Measurements from ENCODE around the gene NID2.

NID2 gene

GRCh38 chr14:52025310-52025709, 43.5 kb downstream of the NID2 start:
- DNase-seq (ENCODE audit: low read depth in 2 of 2) = no peak

DNA sequence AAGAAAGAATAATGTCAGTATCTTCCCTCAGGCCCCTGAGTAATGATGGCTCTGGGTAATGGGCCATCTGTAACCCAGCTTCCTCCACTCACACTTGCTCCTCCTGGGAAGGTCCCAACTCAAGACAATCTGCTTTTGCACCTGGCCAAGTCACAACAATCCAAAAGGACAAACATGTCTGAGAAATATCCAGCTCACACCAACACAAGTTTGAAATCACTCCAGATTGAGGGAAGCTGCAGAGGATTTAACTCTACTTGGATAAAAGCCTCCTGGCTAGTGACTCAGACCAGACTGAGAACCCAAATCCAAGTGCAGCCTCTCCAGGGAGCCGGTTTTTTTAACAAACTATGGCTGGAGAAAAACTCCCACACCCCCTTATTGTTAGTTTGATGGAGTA, 45.3 kb downstream of the NID2 start:
- DNase-seq (ENCODE audit: low read depth in 2 of 2) = no peak

DNA sequence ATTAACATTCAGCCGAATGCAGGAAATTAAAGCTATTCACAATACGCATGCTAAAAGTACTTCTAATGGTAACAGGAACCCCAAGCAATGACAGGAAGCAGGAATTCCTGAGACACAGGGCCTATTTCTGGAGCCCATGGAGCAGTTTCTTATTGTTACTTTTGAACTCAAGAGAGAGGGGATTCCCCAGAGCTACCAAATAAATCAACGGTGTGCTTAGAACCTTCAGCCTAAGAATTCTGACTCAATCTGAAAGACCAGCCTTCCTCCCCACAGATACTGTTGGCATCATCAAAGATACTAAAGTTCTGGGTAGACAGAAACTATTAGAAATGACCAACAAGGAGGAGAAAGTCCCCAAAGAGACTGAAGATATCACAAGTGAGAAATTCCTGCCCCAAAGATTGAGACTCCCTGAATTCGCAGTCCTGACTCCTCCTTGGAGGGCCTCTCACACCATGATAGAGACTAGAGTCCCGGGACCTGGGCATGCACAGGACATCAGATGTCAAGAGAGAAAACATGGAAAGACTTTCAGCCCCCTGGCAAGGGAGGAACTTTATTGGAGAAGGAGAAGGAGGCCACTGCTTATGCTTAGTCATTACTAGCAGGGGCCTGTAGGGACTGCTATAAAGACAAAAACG, 46.8 kb downstream of the NID2 start:
- no peak for DNase-seq (ENCODE audit: low read depth in 2 of 2)

- DNase-seq (ENCODE audit: low read depth in 2 of 2) = no peak
Measured at GRCh38 chr14:52020866-52021717, 47.8 kb downstream of the NID2 start.

DNA sequence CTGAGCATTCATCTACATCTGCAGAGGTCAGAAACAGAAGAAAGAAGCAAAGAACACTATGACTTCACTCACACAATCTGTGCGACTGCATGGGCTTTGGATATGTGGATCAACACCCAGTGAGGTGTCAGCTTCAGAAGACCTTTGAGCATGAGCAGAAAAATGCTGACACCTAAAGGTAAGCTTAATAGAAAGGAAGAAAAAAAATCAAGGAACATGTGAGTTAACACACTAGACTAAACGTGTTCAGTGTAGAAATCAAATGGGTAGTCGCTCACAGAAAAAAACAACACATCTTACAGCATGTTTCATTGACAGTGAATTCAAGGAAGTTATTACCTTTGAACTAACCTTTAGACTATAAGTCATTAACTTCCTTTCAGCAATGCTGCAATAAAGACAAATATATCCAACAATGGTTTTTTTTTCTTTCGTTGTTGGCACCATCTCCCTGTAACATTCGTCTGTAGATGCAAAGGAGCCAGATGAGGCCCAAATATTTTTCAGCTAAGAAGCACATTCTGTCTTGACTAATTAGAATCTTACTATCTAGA, 48.6 kb downstream of the NID2 start:
- DNase-seq (ENCODE audit: low read depth in 2 of 2) = no peak

DNA sequence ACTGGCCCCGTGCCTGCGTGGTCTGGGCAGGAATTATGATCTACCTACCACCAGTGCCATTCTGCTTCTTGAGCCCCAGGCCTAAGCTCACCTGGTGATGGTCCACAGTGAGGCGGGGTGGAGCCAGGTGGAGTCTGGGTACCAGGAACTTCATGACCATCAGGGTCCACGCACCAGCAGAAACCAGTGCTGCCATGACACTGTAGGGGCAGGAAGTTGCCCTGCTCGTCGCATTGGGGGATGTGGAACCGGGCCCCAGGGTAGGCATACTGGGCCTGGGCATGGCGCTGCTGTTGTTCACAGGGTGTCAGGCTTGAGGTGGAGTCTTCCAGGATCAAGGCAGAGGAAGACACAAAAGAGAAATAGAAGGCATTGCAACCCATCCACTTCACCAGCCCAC, 49.9 kb downstream of the NID2 start:
- DNase-seq (ENCODE audit: low read depth in 2 of 2) = no peak

GRCh38 chr14:52018252-52018651, 50.6 kb downstream of the NID2 start:
- no peak for DNase-seq (ENCODE audit: low read depth in 2 of 2)

DNA sequence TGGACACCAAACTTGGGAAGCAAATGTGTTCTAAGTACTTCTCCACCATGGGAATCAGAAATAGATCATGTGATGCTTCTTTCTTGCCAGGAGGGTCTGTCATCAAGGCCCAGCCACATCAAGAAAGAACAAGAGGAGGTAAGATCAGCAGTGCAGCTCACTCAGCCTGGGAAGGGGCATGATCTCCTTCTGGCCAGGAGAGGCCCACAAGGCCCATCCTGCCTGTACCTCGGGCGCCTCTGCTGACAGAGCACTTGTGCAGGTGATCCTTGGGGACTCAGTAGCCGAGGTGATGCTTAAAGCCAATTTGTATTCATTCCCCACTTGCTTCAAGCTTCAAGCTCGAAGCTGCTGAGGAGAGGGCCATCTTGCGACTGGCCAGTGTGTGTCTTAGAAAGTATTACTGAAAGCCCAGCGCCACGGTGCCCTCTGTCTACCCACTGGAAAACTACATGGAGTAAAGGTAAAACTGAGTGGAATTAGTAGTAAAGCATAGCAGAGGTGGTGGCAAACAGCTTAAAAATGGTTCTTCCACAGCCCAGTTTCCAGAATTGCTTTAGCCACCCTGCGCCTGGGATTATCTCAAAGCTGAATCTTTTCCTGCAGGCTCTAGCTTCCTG, 53.3 kb downstream of the NID2 start:
- no peak for DNase-seq (ENCODE audit: low read depth in 2 of 2)

DNA sequence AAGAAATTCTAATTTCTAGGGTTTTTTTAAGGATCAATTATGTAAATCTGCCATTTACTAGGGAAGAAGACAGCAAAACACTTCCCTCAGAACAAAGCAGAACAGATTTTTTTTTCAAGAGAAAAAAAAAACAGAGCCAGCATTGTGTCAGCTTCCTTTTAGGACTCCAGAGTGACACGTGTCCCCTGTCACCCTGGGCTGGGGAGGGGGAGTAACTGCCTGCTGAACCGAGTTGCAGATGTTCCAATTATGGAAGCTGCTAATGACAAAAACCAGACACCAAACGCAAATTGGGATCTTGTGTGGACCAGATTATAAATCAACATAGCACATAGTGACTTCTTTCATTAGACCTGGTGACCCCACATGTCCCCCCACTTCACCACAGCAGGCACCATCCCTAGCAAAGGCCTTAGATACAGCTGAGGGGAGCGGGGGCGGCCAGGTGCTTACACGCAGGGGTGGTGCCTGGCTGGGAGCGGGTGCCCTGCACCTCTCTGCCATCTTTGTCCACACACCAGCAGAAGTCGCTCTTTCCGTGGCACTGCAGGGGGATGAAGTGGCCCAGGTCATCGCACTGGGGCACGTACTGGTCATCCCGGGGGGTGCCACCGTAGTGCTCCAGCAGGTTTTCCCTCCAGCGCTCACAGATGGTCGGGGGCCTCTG, 54.1 kb downstream of the NID2 start:
- DNase-seq (ENCODE audit: low read depth in 2 of 2) = no peak

- DNase-seq (ENCODE audit: low read depth in 2 of 2) = no peak
Measured at GRCh38 chr14:52013984-52014600, 54.8 kb downstream of the NID2 start.

GRCh38 chr14:52012635-52013034, 56.2 kb downstream of the NID2 start:
- no peak for DNase-seq (ENCODE audit: low read depth in 2 of 2)

DNA sequence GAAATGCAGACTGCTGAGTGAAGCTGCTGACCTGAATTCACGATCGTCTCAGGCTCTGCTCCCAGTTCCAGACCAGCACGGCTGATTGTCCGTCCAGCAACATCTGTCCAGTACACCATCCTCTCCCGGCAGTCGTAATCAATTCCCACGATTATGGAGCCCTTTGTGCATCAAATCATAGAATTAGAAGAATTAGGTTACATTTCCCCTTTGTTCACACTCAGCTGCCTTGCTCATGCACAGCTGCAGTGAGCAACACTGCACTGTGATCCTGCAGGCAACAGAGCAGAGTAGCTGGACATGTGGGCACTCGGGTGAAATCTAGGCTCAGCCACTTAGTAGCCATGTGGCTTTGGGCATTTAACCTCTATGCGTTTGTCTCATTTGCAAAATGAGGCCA, 57.3 kb downstream of the NID2 start:
- DNase-seq (ENCODE audit: low read depth in 2 of 2) = no peak

DNA sequence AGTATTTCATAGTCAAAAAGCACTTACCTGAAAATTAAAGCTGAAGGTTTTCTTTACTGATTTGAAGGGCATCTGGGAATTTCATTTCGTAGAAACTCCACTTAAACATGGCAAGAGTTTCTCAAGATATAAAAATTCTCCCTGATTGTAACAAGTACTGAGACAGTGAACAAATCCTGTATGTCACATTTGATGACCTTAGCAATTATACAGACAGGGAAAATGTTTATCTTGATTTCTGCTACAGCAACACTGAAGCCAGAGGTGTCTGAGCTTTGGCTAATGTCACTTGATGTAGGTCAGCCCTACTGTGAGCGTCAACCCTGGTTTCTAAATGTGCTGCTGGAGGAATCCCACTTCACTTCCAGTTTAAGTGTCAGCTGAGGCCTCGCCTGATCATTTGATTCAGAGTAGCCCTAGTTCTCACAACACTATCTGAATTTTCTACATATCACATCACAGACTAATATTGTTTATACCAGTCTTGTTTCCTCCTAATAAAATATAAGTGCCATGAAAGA, 58.6 kb downstream of the NID2 start:
- no peak for DNase-seq (ENCODE audit: low read depth in 2 of 2)

- DNase-seq (ENCODE audit: low read depth in 2 of 2) = no peak
Measured at GRCh38 chr14:52008136-52008535, 60.7 kb downstream of the NID2 start.

GRCh38 chr14:52007637-52008036, 61.2 kb downstream of the NID2 start:
- DNase-seq (ENCODE audit: low read depth in 2 of 2) = no peak

GRCh38 chr14:52007211-52007610, 61.6 kb downstream of the NID2 start:
- DNase-seq (ENCODE audit: low read depth in 2 of 2) = no peak

DNA sequence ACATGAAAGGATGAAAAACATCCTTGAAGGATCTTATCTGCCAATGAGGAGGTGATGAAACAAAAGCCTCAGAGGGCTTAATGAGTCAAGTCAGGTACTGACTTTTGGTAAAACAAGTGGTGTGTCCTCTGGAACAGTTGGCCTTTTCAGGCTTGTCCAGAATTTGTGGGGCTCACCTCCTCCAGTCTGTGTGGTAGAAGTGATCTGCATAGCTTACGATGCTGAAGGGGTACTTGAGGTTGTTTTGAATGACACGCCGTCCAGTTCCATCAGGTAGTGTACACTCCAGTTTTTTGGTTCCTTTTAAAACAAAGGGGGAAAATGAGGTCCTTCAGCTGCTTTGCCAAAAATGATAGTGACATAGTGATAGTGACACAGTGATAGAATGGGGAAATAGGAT, 62.5 kb downstream of the NID2 start:
- no peak for DNase-seq (ENCODE audit: low read depth in 2 of 2)

DNA sequence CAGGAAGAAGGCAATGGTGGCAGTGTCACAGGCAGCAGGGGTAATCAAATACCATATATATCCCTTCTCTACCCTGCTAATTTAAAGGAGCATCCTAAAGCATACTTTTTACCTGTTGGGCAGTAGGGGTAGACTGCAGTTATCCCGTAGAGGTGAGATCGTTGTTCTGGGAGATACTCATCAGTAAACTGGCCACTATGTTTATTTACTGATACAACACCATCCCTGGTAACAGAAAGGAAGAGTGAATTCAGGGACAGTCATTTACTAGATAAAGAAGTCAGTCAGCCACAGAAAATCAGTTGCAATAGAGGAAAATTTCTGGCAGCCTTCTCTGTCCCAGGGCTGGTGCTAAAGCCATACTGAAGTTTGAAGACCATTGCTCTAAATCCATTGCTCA, 63.2 kb downstream of the NID2 start:
- no peak for DNase-seq (ENCODE audit: low read depth in 2 of 2)

DNA sequence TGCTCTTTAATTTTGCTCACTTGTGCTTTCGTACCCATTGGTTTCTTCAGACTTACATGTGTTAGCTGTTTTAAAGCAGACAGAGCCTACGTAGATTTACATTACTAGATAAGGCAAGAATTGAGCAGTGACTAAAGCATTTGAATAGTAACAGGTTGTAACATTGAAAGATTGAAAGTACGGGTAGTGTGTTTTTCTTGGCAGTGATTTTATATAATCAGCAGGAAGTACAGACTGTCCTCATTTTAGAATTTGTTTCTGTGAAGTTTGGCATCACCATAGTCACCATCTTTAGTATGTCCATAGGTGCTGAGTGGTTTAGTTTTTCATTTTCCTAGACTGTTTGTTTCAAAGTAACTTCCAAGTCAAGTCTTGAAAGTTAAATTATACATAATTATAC, 65.5 kb downstream of the NID2 start:
- DNase-seq (ENCODE audit: low read depth in 2 of 2) = no peak

- no peak for DNase-seq (ENCODE audit: low read depth in 2 of 2)
Measured at GRCh38 chr14:52002542-52002941, 66.3 kb downstream of the NID2 start.

- DNase-seq (ENCODE audit: low read depth in 2 of 2) = no peak
Measured at GRCh38 chr14:52000696-52001095, 68.2 kb downstream of the NID2 start.

Measured in stimulated activated CD8-positive, alpha-beta memory T cell treated with anti-CD3 and anti-CD28 coated beads, Interleukin-7, amount 100 ng/mL, for 4 hours (primary cell).